GM19467 (cell line): Measurements from ENCODE around the gene MPV17.
"Not testable (repeated sequence)": the region's sequence is repeated elsewhere in the genome, so short reads cannot be mapped to it uniquely, and the experiment has no call there.

Source experiments
- ATAC-seq: cut with Tn5 transposase; IDR thresholded peaks from one replicate; pipeline ENCODE4 v1.9.1; 2021; ENCODE audit warnings: mild to moderate bottlenecking, moderate library complexity; ENCODE audit not compliant: unreplicated experiment

MPV17 gene

DNA sequence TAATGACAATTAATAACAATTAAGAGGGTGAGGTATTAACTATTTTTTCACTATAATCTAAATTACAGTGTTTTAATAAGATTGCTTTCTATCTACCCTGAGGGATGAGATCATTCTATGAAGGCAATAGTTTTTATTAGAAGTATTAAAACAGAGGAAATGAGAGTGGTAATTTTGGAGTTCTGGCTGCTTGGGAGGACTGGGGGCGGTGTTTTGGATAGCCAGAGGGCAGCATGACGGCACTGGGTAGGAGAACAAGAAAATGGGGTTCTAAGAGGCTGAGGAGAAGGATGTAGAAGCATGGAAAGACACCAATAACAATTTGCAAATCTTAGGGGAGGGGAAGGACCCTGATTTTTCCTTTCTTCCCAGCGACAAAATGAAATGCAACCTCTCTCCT, 52.8 kb downstream of the MPV17 start:
- no peak for ATAC-seq

DNA sequence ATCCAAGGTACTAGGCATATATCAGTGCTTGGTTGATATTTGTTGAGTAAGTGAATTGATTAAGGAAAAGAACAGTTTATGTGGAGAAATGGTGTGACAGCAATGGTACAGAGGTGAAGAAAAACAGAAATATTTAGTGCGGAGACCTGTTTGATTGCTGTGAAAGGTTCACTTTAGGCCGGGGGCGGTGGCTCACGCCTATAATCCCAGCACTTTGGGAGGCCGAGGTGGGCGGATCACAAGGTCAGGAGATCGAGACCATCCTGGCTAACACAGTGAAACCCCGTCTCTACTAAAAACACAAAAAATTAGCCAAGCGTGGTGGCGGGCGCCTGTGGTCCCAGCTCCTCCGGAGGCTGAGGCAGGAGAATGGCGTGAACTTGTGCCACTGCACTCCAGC, 54.6 kb downstream of the MPV17 start:
- not testable (repeated sequence) for ATAC-seq

DNA sequence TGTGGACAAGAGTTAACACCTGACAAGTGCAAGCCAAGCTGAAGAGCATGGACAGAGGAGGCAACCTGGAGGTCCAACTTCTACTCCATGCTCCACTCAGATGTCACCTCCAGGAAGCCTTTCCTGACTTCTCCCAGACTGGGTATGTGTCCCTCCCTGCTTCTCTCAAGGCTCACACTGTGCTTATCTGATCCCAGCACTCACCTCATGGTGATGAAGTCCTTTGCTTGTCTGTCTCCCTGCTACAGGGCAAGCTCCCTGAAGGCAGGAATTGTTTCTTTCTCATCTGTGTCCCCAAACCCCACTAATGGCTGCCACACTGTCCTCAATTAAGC, 57.4 kb downstream of the MPV17 start:
- ATAC-seq, result no peak

DNA sequence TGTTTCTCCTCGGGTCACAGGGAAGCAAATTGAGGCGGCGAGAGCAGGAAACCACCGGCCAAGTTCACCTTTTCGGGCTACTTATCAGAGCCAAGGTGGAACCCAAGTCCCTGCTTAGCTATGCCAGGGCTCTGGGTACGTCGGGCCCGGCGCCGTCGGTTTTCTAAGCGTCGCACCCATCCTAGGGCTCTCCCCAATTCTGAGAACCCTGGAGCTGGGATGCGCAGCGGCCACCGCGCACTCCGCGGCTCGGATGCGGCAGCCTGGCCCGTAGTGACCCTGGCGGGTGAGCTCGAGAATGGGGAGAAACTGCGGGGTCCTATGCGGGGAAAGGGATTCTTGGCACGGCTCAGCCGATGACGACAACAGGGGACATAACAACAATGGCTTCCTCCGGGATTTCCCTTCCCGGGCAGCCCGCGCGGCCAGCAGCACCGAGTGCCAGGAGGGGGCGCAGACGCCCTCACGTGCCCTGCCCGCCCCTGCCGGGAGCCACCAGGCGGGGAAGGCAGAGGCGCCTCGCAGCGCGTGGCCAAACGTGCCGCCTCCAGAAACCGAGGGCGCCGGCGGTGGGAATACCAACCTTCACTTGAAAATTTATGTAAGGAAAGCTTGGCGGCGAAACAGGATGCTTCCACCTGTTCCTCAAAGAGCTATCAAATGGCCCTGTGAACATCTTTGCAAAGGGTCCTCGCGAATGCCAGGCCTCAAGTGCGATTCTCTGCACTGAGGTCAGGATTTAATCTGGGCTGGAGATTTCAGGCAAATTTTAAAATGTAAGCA, 58.0 kb downstream of the MPV17 start:
- ATAC-seq, result no peak

DNA sequence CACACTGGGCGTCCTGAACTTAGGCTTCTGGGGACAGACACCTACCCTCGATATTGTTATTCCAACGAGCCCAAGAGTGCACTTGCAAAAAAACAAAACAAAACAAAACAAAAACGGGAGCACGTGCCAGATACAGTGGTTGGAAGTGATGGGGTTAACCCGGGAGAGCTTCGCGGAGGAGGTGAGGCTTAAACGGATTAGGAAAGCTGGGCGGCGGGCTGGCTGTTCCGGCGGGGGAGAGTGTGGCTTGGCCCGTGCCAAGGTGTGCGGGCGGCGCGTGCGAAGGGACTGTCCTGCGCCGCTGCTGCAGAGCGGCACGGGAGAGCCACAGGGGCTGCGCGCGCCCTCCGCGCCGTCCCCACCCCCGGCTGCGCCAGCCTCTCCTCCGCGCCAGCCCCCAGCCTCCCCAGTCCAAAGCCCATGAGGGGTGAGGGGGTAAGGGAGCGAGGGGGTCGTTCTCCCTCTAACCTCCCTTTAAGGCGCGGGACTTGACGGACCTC, 58.6 kb downstream of the MPV17 start:
- no peak for ATAC-seq

DNA sequence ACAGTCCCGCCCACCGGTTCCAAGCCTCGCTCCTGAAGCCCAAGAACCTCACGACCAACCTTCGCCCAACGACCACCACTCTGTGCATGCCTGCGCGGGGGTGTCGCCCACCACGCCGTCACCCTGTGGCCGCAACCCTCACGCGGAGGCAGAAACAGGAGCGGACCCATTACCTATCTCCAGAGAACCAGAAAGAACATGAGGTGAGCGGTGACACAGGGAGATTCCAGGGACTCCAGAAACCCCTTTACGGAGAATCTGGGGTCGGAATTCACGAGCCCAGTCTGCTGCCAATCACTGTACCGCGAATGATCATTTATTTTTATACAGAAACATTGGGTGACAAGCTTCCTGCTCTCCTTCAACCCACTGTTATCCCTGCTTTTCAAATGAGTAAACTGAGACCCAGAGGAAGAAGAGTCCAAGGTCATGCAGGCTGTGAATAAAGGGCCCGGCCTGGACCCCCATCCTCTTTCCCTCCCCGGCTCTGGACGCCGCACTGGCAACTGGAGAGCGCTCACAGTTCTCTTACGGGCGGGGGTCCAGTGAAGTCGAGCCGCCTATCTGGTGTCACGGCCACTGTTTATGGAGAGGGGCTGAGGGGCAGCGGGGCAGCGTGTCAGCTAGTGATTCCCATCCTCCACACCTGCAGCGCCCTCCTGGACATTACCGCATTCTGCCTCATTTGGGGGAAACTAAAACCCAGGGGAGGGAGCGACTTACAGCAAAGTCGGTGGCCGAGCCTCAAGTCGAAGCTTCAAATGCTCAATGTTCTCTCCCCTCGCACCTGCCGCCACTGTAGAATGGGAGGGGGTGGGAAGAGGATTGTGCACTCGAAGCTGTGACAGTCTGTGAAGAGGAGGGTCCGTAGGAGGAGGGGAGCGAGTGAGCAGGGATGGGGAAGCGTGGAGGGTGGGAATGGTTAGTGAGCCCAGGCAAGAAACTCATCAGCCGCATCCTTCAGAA, 59.3 kb downstream of the MPV17 start:
- no peak for ATAC-seq

DNA sequence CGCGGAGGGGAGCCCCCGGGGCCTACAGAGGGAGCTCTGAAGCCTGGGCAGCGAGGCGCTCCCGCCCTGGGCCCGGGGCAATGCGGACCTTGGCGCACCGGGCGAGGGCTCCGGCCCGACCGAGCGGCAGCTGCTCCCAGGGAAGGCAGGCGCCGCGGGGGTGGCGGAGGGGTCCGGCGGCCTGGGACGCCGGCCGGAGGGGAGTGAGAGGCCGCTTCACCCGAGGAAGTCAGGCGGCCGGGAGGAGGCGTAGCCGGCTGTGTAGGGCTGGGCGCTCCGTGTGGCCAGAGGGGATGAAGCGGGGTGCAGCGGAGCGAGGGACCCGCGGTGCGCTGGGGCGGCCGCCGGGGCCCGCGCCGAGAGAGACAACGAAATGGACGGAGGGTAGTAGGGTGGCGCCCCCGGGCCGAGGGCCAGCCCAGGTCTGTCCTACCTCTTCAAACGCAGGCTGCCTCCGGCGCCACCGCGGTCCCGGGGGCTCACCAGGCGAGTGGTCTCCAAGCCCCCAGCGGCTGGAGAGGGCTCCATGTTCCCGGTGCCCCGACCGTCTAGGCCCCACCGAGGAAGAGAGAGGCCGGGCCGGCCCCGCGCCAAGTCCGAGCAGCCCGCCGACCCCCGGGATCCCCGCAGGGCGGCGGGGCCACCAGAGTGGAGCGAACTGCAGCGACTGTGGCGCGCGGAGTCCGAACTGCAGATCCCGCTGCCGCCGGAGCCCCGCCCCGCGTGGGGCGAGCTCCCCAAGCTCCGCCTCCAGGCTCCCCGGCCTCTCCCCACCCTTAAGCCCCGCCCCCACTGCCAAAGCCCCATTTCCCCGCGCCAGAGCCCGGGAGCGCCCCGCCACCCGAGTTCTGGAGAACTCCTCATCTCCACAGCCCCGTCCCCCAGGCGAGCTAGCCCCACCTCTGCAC, 60.3 kb downstream of the MPV17 start, which contains the start of gene SLC30A3:
SLC30A3 (minus strand) TSS at position 669 of the 908 bp plus-strand sequence; CDS start at position 528, 141 bp downstream.
- no peak for ATAC-seq

DNA sequence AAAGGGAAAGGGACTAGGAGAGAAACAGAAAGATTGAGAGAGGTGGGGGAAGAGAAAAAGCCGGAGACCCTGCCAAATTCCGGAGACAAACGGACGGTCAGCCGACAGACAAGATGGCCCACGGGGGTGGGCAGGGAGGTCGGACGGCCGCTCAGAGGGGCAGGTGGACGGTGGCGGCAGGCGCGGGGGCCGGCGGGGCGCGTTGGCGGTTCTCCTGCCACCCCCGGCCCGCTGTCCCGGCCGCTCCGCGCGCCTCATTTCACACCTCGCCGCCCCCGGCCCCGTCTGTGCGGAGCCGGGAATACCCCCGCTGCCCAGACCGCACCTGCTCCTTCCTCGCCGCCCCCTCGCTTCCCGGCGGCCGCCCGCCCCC, 61.0 kb downstream of the MPV17 start:
- no peak for ATAC-seq

DNA sequence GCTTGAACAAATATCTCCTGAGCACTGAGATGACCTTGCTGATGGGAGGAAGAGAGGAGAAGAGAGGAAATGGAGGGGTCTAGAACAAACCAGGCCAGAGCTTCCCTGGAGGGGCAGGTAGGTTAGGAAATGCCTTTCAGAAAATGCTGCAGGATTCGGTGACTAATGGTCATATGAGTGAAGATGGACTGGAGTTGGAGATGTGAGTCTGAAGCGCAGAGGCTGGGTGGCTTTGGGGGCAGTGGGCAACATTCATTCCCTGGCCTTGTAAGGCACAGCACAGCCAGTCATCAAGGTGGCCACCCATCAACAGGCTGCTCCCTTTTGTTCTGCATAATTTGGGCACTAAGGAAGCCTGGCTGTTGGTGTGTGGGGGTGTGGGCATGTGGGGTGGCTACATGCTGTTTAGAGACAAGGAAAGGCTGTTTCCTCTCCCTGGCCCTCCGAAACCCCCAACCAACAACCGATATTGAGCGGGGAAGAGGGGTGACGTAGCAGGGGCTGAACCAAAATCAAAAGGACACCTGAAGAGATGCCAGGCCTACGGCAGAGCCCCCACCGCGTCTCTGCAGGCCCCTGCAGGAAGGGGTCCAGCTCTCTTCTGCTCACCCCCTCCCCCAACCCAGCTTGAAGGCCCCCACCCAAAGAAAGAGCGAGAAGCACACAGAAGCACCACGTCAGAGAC, 61.5 kb downstream of the MPV17 start:
- ATAC-seq, result no peak
